ENCODE data around the gene ARL15. TPM values are rescaled to one million over a fixed set of nuclear protein-coding genes. Genes with fewer than 3 reads are reported as not detected.
A peak's percentile ranks its signal among the peaks of the same experiment; 100 is the strongest.

ARL15 gene
- total RNA-seq, 1 experiment from 2014 or later, result 13.0 TPM

- H3K18ac ChIP-seq (ENCODE audit: insufficient read length, low read depth, low read length), result no peak overlapping the region
- Mint-ChIP-seq H3K27me3 (ENCODE audit: low read depth) (no peaks in the 10 kb centered on the region), H3K9me3 (no peaks in the 10 kb centered on the region), H3K27ac (peak overlapping the region; percentile 27 to 40 (median 27); a peak in 2 of 7 replicates), H3K4me3 (no peak overlapping the region), H3K4me1 (peaks cover 5 to 8% of the 10 kb centered on the region in 2 experiments), H3K36me3 (ENCODE audit: insufficient read depth in 1 of 3, low read depth in 3 of 3) (no peaks in the 10 kb centered on the region)
- no peak overlapping the region for H3K4me2 ChIP-seq (ENCODE audit: insufficient read depth, insufficient read length, low read length)
- H3K9me3 ChIP-seq (ENCODE audit: control insufficient read depth, low read depth, low read length), result no peaks in the 10 kb centered on the region
- H3K23me2 ChIP-seq (ENCODE audit: insufficient read length, low read depth, low read length, poor library complexity, severe bottlenecking), result no peaks in the 10 kb centered on the region
- H2AK5ac ChIP-seq (ENCODE audit: insufficient read length, low read length), result no peak overlapping the region
- no peak overlapping the region for H4K91ac ChIP-seq (ENCODE audit: insufficient read length, low read depth, low read length)
- no peak overlapping the region for H3T11ph ChIP-seq (ENCODE audit: low read length)
- no peaks in the 10 kb centered on the region for H3K27me3 ChIP-seq (ENCODE audit: insufficient read depth, low read length)
- no peak overlapping the region for H3K56ac ChIP-seq (ENCODE audit: insufficient read length, low read depth, low read length)
- H4K20me1 ChIP-seq (ENCODE audit: control insufficient read depth, insufficient read depth, insufficient read length), result no peaks in the 10 kb centered on the region
- TF ChIP-seq CTCF (conservative IDR thresholded peaks at IDR 0.05), result no peak
- no peak overlapping the region for H4K5ac ChIP-seq (ENCODE audit: insufficient read length, low read depth, low read length)
- no peak overlapping the region for H2BK5ac ChIP-seq (ENCODE audit: insufficient read length, low read length)
- no peak overlapping the region for H2BK15ac ChIP-seq (ENCODE audit: low read depth, low read length)
- no peak for DNase-seq
- no peak overlapping the region for H3K9ac ChIP-seq (ENCODE audit: extremely low read depth, insufficient read length, low read length)
- H3K4ac ChIP-seq (ENCODE audit: low read depth, low read length), result no peak overlapping the region
- no peak overlapping the region for H3K27ac ChIP-seq (ENCODE audit: insufficient read length, low read depth, low read length)
- H2BK20ac ChIP-seq (ENCODE audit: low read depth, low read length, poor library complexity, severe bottlenecking), result no peak overlapping the region
- WGBS (ENCODE audit: extremely low coverage, insufficient read length, low lambda C conversion rate), result no CpG with 5 or more reads among the region's 6 CpGs
- H2BK120ac ChIP-seq (ENCODE audit: low read depth, low read length, poor library complexity, severe bottlenecking), result no peak overlapping the region
- H3K4me1 ChIP-seq (ENCODE audit: insufficient read depth, low read length), result no peaks in the 10 kb centered on the region; the same call in 1 of the 2 replicates
- H3K14ac ChIP-seq (ENCODE audit: insufficient read depth, low read length), result no peak overlapping the region
- no peak overlapping the region for H4K8ac ChIP-seq (replicated peaks; ENCODE audit: insufficient read length, low read depth, low read length)
- H3K23ac ChIP-seq (ENCODE audit: insufficient read length, low read depth, low read length), result no peak overlapping the region
- no peak overlapping the region for H2BK12ac ChIP-seq (ENCODE audit: insufficient read length, low read depth, low read length)
- H3K79me1 ChIP-seq (ENCODE audit: insufficient read depth, low read depth, low read length, poor library complexity, severe bottlenecking), result no peaks in the 10 kb centered on the region
- no peak overlapping the region for H2AFZ ChIP-seq (ENCODE audit: low read length)
- H3K79me2 ChIP-seq (ENCODE audit: insufficient read depth, low read length), result 0 out of 2 replicates have a peak, but pooled peaks cover 2% of the 10 kb centered on the region
Measured at GRCh38 chr5:54257366-54258118, 52.8 kb downstream of the ARL15 start.
